Measurements from ENCODE around the gene VENTX. TPM values are rescaled to one million over a fixed set of nuclear protein-coding genes. Genes with fewer than 3 reads are reported as not detected.

Gene VENTX
- total RNA-seq, 1 experiment from 2014 or later = not detected

GRCh38 chr10:133270204-133270603 lies 32.5 kb downstream of the VENTX start (continued):
- TF ChIP-seq ATF3 (IDR thresholded peaks at IDR 0.05) (no peak), SRF (IDR thresholded peaks at IDR 0.05; ENCODE audit: low read depth) (no peak), ZBTB33 (IDR thresholded peaks at IDR 0.05; ENCODE audit: extremely low read depth, insufficient replicate concordance, low read length) (no peak), SP1 (IDR thresholded peaks at IDR 0.05; ENCODE audit: low read depth) (no peak), CBX3 (IDR thresholded peaks at IDR 0.05; ENCODE audit: low read depth) (no peak), ZNF274 (IDR thresholded peaks at IDR 0.05; ENCODE audit: low read depth, low read length) (no peak), EZH2phosphoT487 (IDR thresholded peaks at IDR 0.05; ENCODE audit: borderline replicate concordance) (no peak), MAX (IDR thresholded peaks at IDR 0.05) (no peak)

- CTCF ChIA-PET = no interaction called here
- no peak for ATAC-seq
These were observed 33.2 kb downstream of the VENTX start for GRCh38 chr10:133270773-133271297.

More at GRCh38 chr10:133270773-133271297, 33.2 kb downstream of the VENTX start:
- H3K4me3 ChIP-seq (replicated peaks in 1 of 2; ENCODE audit: low read depth in 1 of 2, low read length in 2 of 2) = no peak overlapping the region
- no peak overlapping the region for H3K27ac ChIP-seq (ENCODE audit: low read depth, low read length)
- H3K9me3 ChIP-seq (ENCODE audit: control insufficient read depth in 1 of 2, insufficient read depth in 1 of 2, low read depth in 1 of 2, low read length in 2 of 2) = no peaks in the 10 kb centered on the region
- POLR2A ChIA-PET = no interaction called here
- TF ChIP-seq CEBPB (IDR thresholded peaks at IDR 0.05; ENCODE audit: low read depth) (no peak), EGR1 (IDR thresholded peaks at IDR 0.05; ENCODE audit: low read depth) (no peak), ELF1 (IDR thresholded peaks at IDR 0.05; ENCODE audit: borderline replicate concordance, low read depth) (no peak), POLR2A (IDR thresholded peaks at IDR 0.05; ENCODE audit: borderline replicate concordance, extremely low read depth, insufficient read depth, insufficient read length) (no peak), YY1 (IDR thresholded peaks at IDR 0.05; ENCODE audit: extremely low read depth, insufficient replicate concordance, low read depth, low read length) (no peak), CTCF (IDR thresholded peaks at IDR 0.05 in 2 of 3, conservative IDR thresholded peaks at IDR 0.05 in 1 of 3; ENCODE audit: borderline replicate concordance in 1 of 3, insufficient read depth in 1 of 3, low read depth in 2 of 3, low read length in 2 of 3) (no peak)
- DNase-seq (ENCODE audit: low read depth, low spot score) = no peak
- H2AFZ ChIP-seq (ENCODE audit: low read depth, low read length, poor library complexity, severe bottlenecking) = no peak overlapping the region
- BruUV-seq (replicated peaks) = no TSS peak
- no peaks in the 10 kb centered on the region for H3K4me1 ChIP-seq (ENCODE audit: control insufficient read depth in 1 of 2, insufficient read depth in 2 of 2, low read length in 2 of 2)
- no peaks in the 10 kb centered on the region for H3K9me2 ChIP-seq (ENCODE audit: insufficient read depth)
- intact Hi-C loops (cut with micrococcal nuclease) = no loop called here
- no peaks in the 10 kb centered on the region for H3K79me2 ChIP-seq (ENCODE audit: insufficient read depth, low read length)
- H3K4me2 ChIP-seq (ENCODE audit: low read length) = no peak overlapping the region
- no peaks in the 10 kb centered on the region for H3K27me3 ChIP-seq (ENCODE audit: insufficient read depth, low read length)
- no peak overlapping the region for H3K9ac ChIP-seq (ENCODE audit: low read length)
- no peaks in the 10 kb centered on the region for H4K20me1 ChIP-seq (ENCODE audit: insufficient read depth)
- RAD21 ChIA-PET (ENCODE audit: low non-redundant PET in 1 of 2, low total read pairs in 2 of 2, uncharacterized antibody in 2 of 2, unreplicated experiment in 2 of 2) = no interaction called here
- no peaks in the 10 kb centered on the region for H3K36me3 ChIP-seq (ENCODE audit: control insufficient read depth in 1 of 2, insufficient read depth in 2 of 2, low read length in 2 of 2)

Measured in HCT116 (cell line).